ENCODE data around the gene HMSD. TPM values are rescaled to one million over a fixed set of nuclear protein-coding genes. Genes with fewer than 3 reads are reported as not detected.

HMSD gene
- total and polyA plus RNA-seq, 2 experiments from 2014 or later = 0.10 TPM; not detected in 1

- H3K79me2 ChIP-seq = no peaks in the 10 kb centered on the region
- no peak overlapping the region for H3K4me3 ChIP-seq
- TF ChIP-seq CTCF (IDR thresholded peaks at IDR 0.05; ENCODE audit: poor library complexity) (no peak), EZH2phosphoT487 (IDR thresholded peaks at IDR 0.05; ENCODE audit: low read depth, severe bottlenecking, unreplicated experiment) (no peak), EZH2 (IDR thresholded peaks at IDR 0.05; ENCODE audit: borderline replicate concordance) (no peak)
- H2AFZ ChIP-seq = no peak overlapping the region
- H3K36me3 ChIP-seq (replicated peaks; ENCODE audit: insufficient read depth, low read depth) = no peaks in the 10 kb centered on the region
- H4K20me1 ChIP-seq (ENCODE audit: insufficient read depth, poor library complexity, severe bottlenecking) = no peaks in the 10 kb centered on the region
- no peak overlapping the region for H3K27ac ChIP-seq
- no peaks in the 10 kb centered on the region for H3K9me3 ChIP-seq (ENCODE audit: low read depth)
- H3K9me2 ChIP-seq (replicated peaks; ENCODE audit: insufficient read depth) = no peaks in the 10 kb centered on the region
- no peak overlapping the region for H3K4me2 ChIP-seq
- no peaks in the 10 kb centered on the region for H3K4me1 ChIP-seq (ENCODE audit: insufficient read depth)
- DNase-seq (ENCODE audit: low spot score) = no peak
- 81% methylated on average over 2 of the region's 2 CpGs for WGBS (ENCODE audit: low lambda C conversion rate, missing lambda C conversion rate)
- no peaks in the 10 kb centered on the region for H3K27me3 ChIP-seq
Observed at GRCh38 chr18:63999871-64000270, 50.8 kb downstream of the HMSD start.

GRCh38 chr18:64002581-64002980 is 53.5 kb downstream of the HMSD start:
- Histone ChIP-seq H3K27me3 (no peaks in the 10 kb centered on the region), H3K4me2 (no peak overlapping the region), H3K79me2 (no peaks in the 10 kb centered on the region), H3K9me3 (ENCODE audit: low read depth) (no peaks in the 10 kb centered on the region), H3K36me3 (replicated peaks; ENCODE audit: insufficient read depth, low read depth) (no peaks in the 10 kb centered on the region), H3K4me3 (no peak overlapping the region), H4K20me1 (ENCODE audit: insufficient read depth, poor library complexity, severe bottlenecking) (no peaks in the 10 kb centered on the region), H2AFZ (no peak overlapping the region), H3K4me1 (ENCODE audit: insufficient read depth) (no peaks in the 10 kb centered on the region), H3K9me2 (replicated peaks; ENCODE audit: insufficient read depth) (no peaks in the 10 kb centered on the region), H3K27ac (no peak overlapping the region)
- no peak for DNase-seq (ENCODE audit: low spot score)
- WGBS (ENCODE audit: low lambda C conversion rate, missing lambda C conversion rate) = 97% methylated on average over 14 of the region's 41 CpGs
- no peak for TF ChIP-seq EZH2phosphoT487 (IDR thresholded peaks at IDR 0.05; ENCODE audit: low read depth, severe bottlenecking, unreplicated experiment)
- TF ChIP-seq CTCF (IDR thresholded peaks at IDR 0.05; ENCODE audit: poor library complexity) = no peak
- TF ChIP-seq EZH2 (IDR thresholded peaks at IDR 0.05; ENCODE audit: borderline replicate concordance) = no peak

- Histone ChIP-seq H3K4me3 (no peak overlapping the region), H3K27me3 (no peaks in the 10 kb centered on the region), H3K79me2 (no peaks in the 10 kb centered on the region), H3K9me2 (replicated peaks; ENCODE audit: insufficient read depth) (no peaks in the 10 kb centered on the region), H2AFZ (no peak overlapping the region), H3K4me2 (no peak overlapping the region), H3K4me1 (ENCODE audit: insufficient read depth) (no peaks in the 10 kb centered on the region), H4K20me1 (ENCODE audit: insufficient read depth, poor library complexity, severe bottlenecking) (no peaks in the 10 kb centered on the region), H3K9me3 (ENCODE audit: low read depth) (no peaks in the 10 kb centered on the region), H3K36me3 (replicated peaks; ENCODE audit: insufficient read depth, low read depth) (no peaks in the 10 kb centered on the region), H3K27ac (no peak overlapping the region)
- WGBS (ENCODE audit: low lambda C conversion rate, missing lambda C conversion rate) = 94% methylated on average over 3 of the region's 3 CpGs
- TF ChIP-seq CTCF (IDR thresholded peaks at IDR 0.05; ENCODE audit: poor library complexity) (no peak), EZH2phosphoT487 (IDR thresholded peaks at IDR 0.05; ENCODE audit: low read depth, severe bottlenecking, unreplicated experiment) (no peak), EZH2 (IDR thresholded peaks at IDR 0.05; ENCODE audit: borderline replicate concordance) (no peak)
- no peak for DNase-seq (ENCODE audit: low spot score)
Observed at GRCh38 chr18:64009305-64009704, 60.2 kb downstream of the HMSD start.

Other genes with a start within 250 kb of the HMSD start
- not detected in 2 replicates for gene SERPINB11, start 246.3 kb upstream of the HMSD start, total RNA-seq
- gene SERPINB11, start 246.3 kb upstream of the HMSD start, polyA plus RNA-seq = not detected in 2 replicates
- 0.10 and 0.36 TPM in 2 replicates for gene SERPINB7, start 173.9 kb upstream of the HMSD start, total RNA-seq
- 0.77 and 1.9 TPM in 2 replicates for gene SERPINB7, start 173.9 kb upstream of the HMSD start, polyA plus RNA-seq
- gene SERPINB2, start 61.6 kb upstream of the HMSD start, total RNA-seq = 1.6 and 1.9 TPM in 2 replicates
- 0.86 and 1.2 TPM in 2 replicates for gene SERPINB2, start 61.6 kb upstream of the HMSD start, polyA plus RNA-seq
- 0.93 TPM in 1 of 2 replicates, not detected in the other for gene SERPINB10, start 41.3 kb upstream of the HMSD start, total RNA-seq
- not detected in 2 replicates for gene SERPINB10, start 41.3 kb upstream of the HMSD start, polyA plus RNA-seq
- gene SERPINB8, start 20.8 kb downstream of the HMSD start, total RNA-seq = 9.3 and 10.9 TPM in 2 replicates
- 14.7 and 16.7 TPM in 2 replicates for gene SERPINB8, start 20.8 kb downstream of the HMSD start, polyA plus RNA-seq
- 0.30 and 0.32 TPM in 2 replicates for gene LINC00305, start 199.8 kb downstream of the HMSD start, total RNA-seq
- gene LINC00305, start 199.8 kb downstream of the HMSD start, polyA plus RNA-seq = 1.5 and 1.9 TPM in 2 replicates

Data from hepatocyte (in vitro differentiated cells).